ENCODE results near the gene FEM1A. TPM values are rescaled to one million over a fixed set of nuclear protein-coding genes. Genes with fewer than 3 reads are reported as not detected.
A peak's percentile ranks its signal among the peaks of the same experiment; 100 is the strongest.

FEM1A gene
- total and polyA plus RNA-seq, 9 of the 15 experiments (the other 6 are each of a cell fraction or from before 2014, with no cell fraction given): 0.08 to 19.0 (median 6.8) TPM

DNA sequence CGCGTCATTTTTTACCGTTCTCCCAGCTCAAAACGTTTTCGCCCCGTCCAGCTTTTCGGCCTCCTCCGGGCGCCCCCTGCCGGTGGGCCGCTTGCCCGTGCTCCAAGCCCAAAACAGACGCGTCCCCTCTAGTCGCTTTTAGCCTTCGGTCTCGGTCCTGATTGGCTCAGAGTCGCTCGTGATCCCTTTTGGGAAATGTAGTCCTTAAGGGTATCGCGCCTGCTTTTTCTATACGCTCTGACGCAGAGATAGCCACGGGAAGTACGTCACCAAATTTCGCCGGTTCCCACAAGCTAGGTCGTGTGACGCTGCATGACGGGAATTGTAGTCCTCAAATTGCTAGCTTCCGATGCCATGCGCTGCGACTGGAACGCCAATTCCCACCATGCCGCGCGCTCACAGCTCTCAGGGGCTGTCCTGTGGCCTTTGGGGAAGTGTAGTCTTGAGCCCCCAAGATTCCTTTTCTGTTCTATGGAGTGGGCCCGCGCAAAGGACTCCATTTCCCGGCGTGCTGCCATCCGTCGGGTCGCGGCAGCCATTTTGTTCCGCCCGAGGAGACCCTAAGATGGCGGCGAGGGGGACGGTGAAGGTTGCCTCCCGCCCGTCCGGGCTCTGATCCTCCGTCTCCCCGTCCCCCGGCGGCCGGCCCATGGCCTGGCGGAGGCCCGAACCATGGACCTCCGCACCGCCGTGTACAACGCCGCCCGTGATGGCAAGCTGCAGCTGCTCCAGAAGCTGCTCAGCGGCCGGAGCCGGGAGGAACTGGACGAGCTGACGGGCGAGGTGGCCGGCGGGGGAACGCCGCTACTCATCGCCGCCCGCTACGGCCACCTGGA, at the start of gene FEM1A (continued):
- no peak for TF ChIP-seq GTF2F1 (IDR thresholded peaks at IDR 0.05; ENCODE audit: low read depth, low read length)
- TF ChIP-seq, protein P1, sequence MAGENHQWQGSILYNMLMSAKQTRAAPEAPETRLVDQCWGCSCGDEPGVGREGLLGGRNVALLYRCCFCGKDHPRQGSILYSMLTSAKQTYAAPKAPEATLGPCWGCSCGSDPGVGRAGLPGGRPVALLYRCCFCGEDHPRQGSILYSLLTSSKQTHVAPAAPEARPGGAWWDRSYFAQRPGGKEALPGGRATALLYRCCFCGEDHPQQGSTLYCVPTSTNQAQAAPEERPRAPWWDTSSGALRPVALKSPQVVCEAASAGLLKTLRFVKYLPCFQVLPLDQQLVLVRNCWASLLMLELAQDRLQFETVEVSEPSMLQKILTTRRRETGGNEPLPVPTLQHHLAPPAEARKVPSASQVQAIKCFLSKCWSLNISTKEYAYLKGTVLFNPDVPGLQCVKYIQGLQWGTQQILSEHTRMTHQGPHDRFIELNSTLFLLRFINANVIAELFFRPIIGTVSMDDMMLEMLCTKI (IDR thresholded peaks at IDR 0.05; ENCODE audit: partially characterized antibody): no peak
- peak; percentile 95; the same call in 1 of the 2 replicates for TF ChIP-seq KLF6 (CRISPR knock-in tag; IDR thresholded peaks at IDR 0.05; ENCODE audit: borderline replicate concordance)
- peak; percentile 88 for TF ChIP-seq EP400 (IDR thresholded peaks at IDR 0.05)
- no peak for TF ChIP-seq PHF21A (IDR thresholded peaks at IDR 0.05; ENCODE audit: borderline replicate concordance, low read depth)
- TF ChIP-seq SMAD3 (CRISPR knock-in tag; conservative IDR thresholded peaks at IDR 0.05): peak; percentile 95
- TF ChIP-seq SMC3 (conservative IDR thresholded peaks at IDR 0.05; ENCODE audit: insufficient read depth, low read depth, low read length): peak; percentile 83
- TF ChIP-seq EP300 (IDR thresholded peaks at IDR 0.05; ENCODE audit: low read length): no peak
- TF ChIP-seq ZNF507 (tag; conservative IDR thresholded peaks at IDR 0.05): no peak
- TF ChIP-seq, protein P2, sequence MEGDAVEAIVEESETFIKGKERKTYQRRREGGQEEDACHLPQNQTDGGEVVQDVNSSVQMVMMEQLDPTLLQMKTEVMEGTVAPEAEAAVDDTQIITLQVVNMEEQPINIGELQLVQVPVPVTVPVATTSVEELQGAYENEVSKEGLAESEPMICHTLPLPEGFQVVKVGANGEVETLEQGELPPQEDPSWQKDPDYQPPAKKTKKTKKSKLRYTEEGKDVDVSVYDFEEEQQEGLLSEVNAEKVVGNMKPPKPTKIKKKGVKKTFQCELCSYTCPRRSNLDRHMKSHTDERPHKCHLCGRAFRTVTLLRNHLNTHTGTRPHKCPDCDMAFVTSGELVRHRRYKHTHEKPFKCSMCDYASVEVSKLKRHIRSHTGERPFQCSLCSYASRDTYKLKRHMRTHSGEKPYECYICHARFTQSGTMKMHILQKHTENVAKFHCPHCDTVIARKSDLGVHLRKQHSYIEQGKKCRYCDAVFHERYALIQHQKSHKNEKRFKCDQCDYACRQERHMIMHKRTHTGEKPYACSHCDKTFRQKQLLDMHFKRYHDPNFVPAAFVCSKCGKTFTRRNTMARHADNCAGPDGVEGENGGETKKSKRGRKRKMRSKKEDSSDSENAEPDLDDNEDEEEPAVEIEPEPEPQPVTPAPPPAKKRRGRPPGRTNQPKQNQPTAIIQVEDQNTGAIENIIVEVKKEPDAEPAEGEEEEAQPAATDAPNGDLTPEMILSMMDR (IDR thresholded peaks at IDR 0.05 in 2 of 3, conservative IDR thresholded peaks at IDR 0.05 in 1 of 3; ENCODE audit: insufficient read depth in 2 of 3, low read depth in 1 of 3, low read length in 3 of 3): peak; percentile 93 to 100 (median 99)
- TF ChIP-seq RB1 (IDR thresholded peaks at IDR 0.05; ENCODE audit: low read depth): peak; percentile 38; the same call in 1 of the 2 replicates
- TF ChIP-seq, protein P3, sequence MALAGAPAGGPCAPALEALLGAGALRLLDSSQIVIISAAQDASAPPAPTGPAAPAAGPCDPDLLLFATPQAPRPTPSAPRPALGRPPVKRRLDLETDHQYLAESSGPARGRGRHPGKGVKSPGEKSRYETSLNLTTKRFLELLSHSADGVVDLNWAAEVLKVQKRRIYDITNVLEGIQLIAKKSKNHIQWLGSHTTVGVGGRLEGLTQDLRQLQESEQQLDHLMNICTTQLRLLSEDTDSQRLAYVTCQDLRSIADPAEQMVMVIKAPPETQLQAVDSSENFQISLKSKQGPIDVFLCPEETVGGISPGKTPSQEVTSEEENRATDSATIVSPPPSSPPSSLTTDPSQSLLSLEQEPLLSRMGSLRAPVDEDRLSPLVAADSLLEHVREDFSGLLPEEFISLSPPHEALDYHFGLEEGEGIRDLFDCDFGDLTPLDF (CRISPR knock-in tag; IDR thresholded peaks at IDR 0.05): peak; percentile 64
- no peak for TF ChIP-seq RBM22 (IDR thresholded peaks at IDR 0.05; ENCODE audit: low read depth, low read length, poor library complexity, severe bottlenecking)
- TF ChIP-seq, protein P4, sequence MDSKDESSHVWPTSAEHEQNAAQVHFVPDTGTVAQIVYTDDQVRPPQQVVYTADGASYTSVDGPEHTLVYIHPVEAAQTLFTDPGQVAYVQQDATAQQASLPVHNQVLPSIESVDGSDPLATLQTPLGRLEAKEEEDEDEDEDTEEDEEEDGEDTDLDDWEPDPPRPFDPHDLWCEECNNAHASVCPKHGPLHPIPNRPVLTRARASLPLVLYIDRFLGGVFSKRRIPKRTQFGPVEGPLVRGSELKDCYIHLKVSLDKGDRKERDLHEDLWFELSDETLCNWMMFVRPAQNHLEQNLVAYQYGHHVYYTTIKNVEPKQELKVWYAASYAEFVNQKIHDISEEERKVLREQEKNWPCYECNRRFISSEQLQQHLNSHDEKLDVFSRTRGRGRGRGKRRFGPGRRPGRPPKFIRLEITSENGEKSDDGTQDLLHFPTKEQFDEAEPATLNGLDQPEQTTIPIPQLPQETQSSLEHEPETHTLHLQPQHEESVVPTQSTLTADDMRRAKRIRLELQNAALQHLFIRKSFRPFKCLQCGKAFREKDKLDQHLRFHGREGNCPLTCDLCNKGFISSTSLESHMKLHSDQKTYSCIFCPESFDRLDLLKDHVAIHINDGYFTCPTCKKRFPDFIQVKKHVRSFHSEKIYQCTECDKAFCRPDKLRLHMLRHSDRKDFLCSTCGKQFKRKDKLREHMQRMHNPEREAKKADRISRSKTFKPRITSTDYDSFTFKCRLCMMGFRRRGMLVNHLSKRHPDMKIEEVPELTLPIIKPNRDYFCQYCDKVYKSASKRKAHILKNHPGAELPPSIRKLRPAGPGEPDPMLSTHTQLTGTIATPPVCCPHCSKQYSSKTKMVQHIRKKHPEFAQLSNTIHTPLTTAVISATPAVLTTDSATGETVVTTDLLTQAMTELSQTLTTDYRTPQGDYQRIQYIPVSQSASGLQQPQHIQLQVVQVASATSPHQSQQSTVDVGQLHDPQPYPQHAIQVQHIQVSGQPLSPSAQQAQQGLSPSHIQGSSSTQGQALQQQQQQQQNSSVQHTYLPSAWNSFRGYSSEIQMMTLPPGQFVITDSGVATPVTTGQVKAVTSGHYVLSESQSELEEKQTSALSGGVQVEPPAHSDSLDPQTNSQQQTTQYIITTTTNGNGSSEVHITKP (IDR thresholded peaks at IDR 0.05; ENCODE audit: partially characterized antibody): peak; percentile 74
- no peak for TF ChIP-seq HNRNPH1 (optimal IDR thresholded peaks at IDR 0.05; ENCODE audit: low read depth, low read length)
- TF ChIP-seq, protein P5, sequence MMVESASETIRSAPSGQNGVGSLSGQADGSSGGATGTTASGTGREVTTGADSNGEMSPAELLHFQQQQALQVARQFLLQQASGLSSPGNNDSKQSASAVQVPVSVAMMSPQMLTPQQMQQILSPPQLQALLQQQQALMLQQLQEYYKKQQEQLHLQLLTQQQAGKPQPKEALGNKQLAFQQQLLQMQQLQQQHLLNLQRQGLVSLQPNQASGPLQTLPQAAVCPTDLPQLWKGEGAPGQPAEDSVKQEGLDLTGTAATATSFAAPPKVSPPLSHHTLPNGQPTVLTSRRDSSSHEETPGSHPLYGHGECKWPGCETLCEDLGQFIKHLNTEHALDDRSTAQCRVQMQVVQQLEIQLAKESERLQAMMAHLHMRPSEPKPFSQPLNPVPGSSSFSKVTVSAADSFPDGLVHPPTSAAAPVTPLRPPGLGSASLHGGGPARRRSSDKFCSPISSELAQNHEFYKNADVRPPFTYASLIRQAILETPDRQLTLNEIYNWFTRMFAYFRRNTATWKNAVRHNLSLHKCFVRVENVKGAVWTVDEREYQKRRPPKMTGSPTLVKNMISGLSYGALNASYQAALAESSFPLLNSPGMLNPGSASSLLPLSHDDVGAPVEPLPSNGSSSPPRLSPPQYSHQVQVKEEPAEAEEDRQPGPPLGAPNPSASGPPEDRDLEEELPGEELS (CRISPR knock-in tag; IDR thresholded peaks at IDR 0.05; ENCODE audit: borderline replicate concordance): no peak
